WTC11 (cell line): ENCODE results near the gene TCF7L1. TPM values are rescaled to one million over a fixed set of nuclear protein-coding genes. Genes with fewer than 3 reads are reported as not detected.

ENCODE experiments used
- ATAC-seq: fragments of 200-7000 bp; cut with Tn5 transposase; 2 replicates; pipeline ENCODE4 v1.10.0; 2021; ENCODE audit warnings: mild to moderate bottlenecking, moderate library complexity
- Bru-seq: library from RNA; stranded (reverse); fragments of 400-500 nt; gene quantifications from one replicate; lab custom pipeline; 2021; lab: Mats Ljungman, UMichigan
- CTCF ChIA-PET: fragments of 300-600 bp; sonication (Branson Sonifier 250); formaldehyde crosslinking; loops from one replicate; lab custom pipeline; 2021; ENCODE audit warnings: antibody characterized with exemption; lab: Charles Lee
- POLR2A ChIA-PET: fragments of 350-600 bp; sonication (Branson Sonifier 250); formaldehyde crosslinking; loops from one replicate; lab custom pipeline; 2021; ENCODE audit warnings: antibody characterized with exemption; lab: Charles Lee
- DNase-seq: peaks from one replicate; pipeline ENCODE4 v3.0.0; 2021; ENCODE audit warnings: low spot score
- H3K27ac Mint-ChIP-seq: 2 replicates; pipeline ENCODE4 v1.8.0; 2021; ENCODE audit warnings: mixed read lengths
- H3K27me3 Mint-ChIP-seq: 2 replicates; pipeline ENCODE4 v1.8.0; 2021; ENCODE audit warnings: low read depth, mild to moderate bottlenecking, moderate library complexity, mixed read lengths
- H3K36me3 Mint-ChIP-seq: 2 replicates; pipeline ENCODE4 v1.8.0; 2021; ENCODE audit warnings: mixed read lengths
- H3K4me1 Mint-ChIP-seq: 2 replicates; pipeline ENCODE4 v1.8.0; 2022; ENCODE audit warnings: mixed read lengths
- H3K4me3 Mint-ChIP-seq: 2 replicates; pipeline ENCODE4 v1.8.0; 2021; ENCODE audit warnings: mild to moderate bottlenecking, moderate library complexity, mixed read lengths
- H3K9me3 Mint-ChIP-seq: 2 replicates; pipeline ENCODE4 v1.8.0; 2021; ENCODE audit warnings: mixed read lengths
- ARID4B ChIP-seq: sonication (generic); formaldehyde crosslinking; IDR thresholded peaks from 2 replicates; pipeline ENCODE4 v1.8.0; 2023; ENCODE audit warnings: missing genetic modification reagents, mild to moderate bottlenecking, borderline replicate concordance
- CBFB ChIP-seq: sonication (generic); formaldehyde crosslinking; IDR thresholded peaks from 2 replicates; pipeline ENCODE4 v1.8.1; 2022; ENCODE audit warnings: mild to moderate bottlenecking, low read depth, missing genetic modification reagents
- E2F1 ChIP-seq: sonication (generic); formaldehyde crosslinking; IDR thresholded peaks from 2 replicates; pipeline ENCODE4 v1.8.0; 2022; ENCODE audit warnings: mild to moderate bottlenecking, missing genetic modification reagents
- EMX1 ChIP-seq: fragments of 250-450 bp; sonication (Bioruptor Pico); IDR thresholded peaks from 2 replicates; pipeline ENCODE4 v1.8.0; 2021; ENCODE audit warnings: mild to moderate bottlenecking
- FOXK1 ChIP-seq: sonication (generic); formaldehyde crosslinking; IDR thresholded peaks from 2 replicates; pipeline ENCODE4 v1.8.0; 2022; ENCODE audit warnings: mild to moderate bottlenecking, moderate library complexity, missing genetic modification reagents
- FOXP1 ChIP-seq: sonication (generic); formaldehyde crosslinking; IDR thresholded peaks from 2 replicates; pipeline ENCODE4 v1.8.0; 2022; ENCODE audit warnings: missing genetic modification reagents, mild to moderate bottlenecking, moderate library complexity, borderline replicate concordance
- GRHL2 ChIP-seq: fragments of 250-450 bp; sonication (Bioruptor Pico); IDR thresholded peaks from 2 replicates; pipeline ENCODE4 v1.8.0; 2022; ENCODE audit warnings: mild to moderate bottlenecking, moderate library complexity; ENCODE audit not compliant: insufficient replicate concordance, severe bottlenecking
- JUN ChIP-seq: sonication (generic); formaldehyde crosslinking; IDR thresholded peaks from 2 replicates; pipeline ENCODE4 v1.8.0; 2023; ENCODE audit warnings: mild to moderate bottlenecking, missing genetic modification reagents
- KAT7 ChIP-seq: sonication (generic); formaldehyde crosslinking; IDR thresholded peaks from 2 replicates; pipeline ENCODE4 v1.8.1; 2023; ENCODE audit warnings: missing genetic modification reagents, mild to moderate bottlenecking, borderline replicate concordance
- MYBL2 ChIP-seq: sonication (generic); formaldehyde crosslinking; IDR thresholded peaks from 2 replicates; pipeline ENCODE4 v1.8.1; 2023; ENCODE audit warnings: mild to moderate bottlenecking, moderate library complexity, missing genetic modification reagents
- NFATC4 ChIP-seq: fragments of 250-450 bp; sonication (Bioruptor Pico); IDR thresholded peaks from 2 replicates; pipeline ENCODE4 v1.9.0; 2021; ENCODE audit warnings: mild to moderate bottlenecking
- NFE2L1 ChIP-seq: sonication (generic); formaldehyde crosslinking; IDR thresholded peaks from 2 replicates; pipeline ENCODE4 v1.8.1; 2023; ENCODE audit warnings: missing genetic modification reagents
- NFYB ChIP-seq: sonication (generic); formaldehyde crosslinking; conservative IDR thresholded peaks from 2 replicates; pipeline ENCODE4 v1.8.0; 2022; ENCODE audit warnings: low read depth, missing genetic modification reagents
- SMAD3 ChIP-seq: sonication (generic); formaldehyde crosslinking; IDR thresholded peaks from 2 replicates; pipeline ENCODE4 v1.8.0; 2022; ENCODE audit warnings: missing genetic modification reagents, mild to moderate bottlenecking, borderline replicate concordance
- SP1 ChIP-seq: sonication (generic); formaldehyde crosslinking; conservative IDR thresholded peaks from 2 replicates; pipeline ENCODE4 v1.8.1; 2022; ENCODE audit warnings: missing genetic modification reagents
- ZNF219 ChIP-seq: sonication (generic); formaldehyde crosslinking; IDR thresholded peaks from 2 replicates; pipeline ENCODE4 v1.8.0; 2023; ENCODE audit warnings: missing genetic modification reagents, mild to moderate bottlenecking, borderline replicate concordance
- ZNF281 ChIP-seq: sonication (generic); formaldehyde crosslinking; IDR thresholded peaks from 2 replicates; pipeline ENCODE4 v1.8.0; 2023; ENCODE audit warnings: mild to moderate bottlenecking, missing genetic modification reagents
- ZNF423 ChIP-seq: fragments of 250-450 bp; sonication (Bioruptor Pico); IDR thresholded peaks from 2 replicates; pipeline ENCODE4 v2.1.2; 2022; ENCODE audit warnings: mild to moderate bottlenecking, moderate library complexity
- long read RNA-seq, 3 experiments: library from RNA in 1 of 3; library from capped mRNA in 1 of 3; library from polyadenylated mRNA in 1 of 3; unstranded in 2 of 3; stranded (forward) in 1 of 3; transcript quantifications; one replicate each; pipeline ENCODE4 v2.0.0, GENCODE V29; 2021
- total RNA-seq: library from RNA; stranded (reverse); gene quantifications from 3 replicates; pipeline ENCODE4 v1.2.3, GENCODE V29; 2021
- TF ChIP-seq, protein P1 (sequence below): sonication (generic); formaldehyde crosslinking; IDR thresholded peaks from 2 replicates; pipeline ENCODE4 v1.8.1; 2023; ENCODE audit warnings: mild to moderate bottlenecking, missing genetic modification reagents
- TF ChIP-seq, protein P2 (sequence below): sonication (generic); formaldehyde crosslinking; IDR thresholded peaks from 2 replicates; pipeline ENCODE4 v1.8.0; 2023; ENCODE audit warnings: missing genetic modification reagents
- TF ChIP-seq, protein P3 (sequence below): sonication (generic); formaldehyde crosslinking; IDR thresholded peaks from 2 replicates; pipeline ENCODE4 v1.8.1; 2023; ENCODE audit warnings: mild to moderate bottlenecking, moderate library complexity, missing genetic modification reagents

The TCF7L1 gene
- total RNA-seq (104 to 108 TPM (median 106 TPM) in 3 replicates), Bru-seq, nascent RNA (percentile 93 among the genes with signal in this experiment)
- long read RNA-seq, experiment 1, transcript TCF7L1-201 (12 exons, 2,968 nt), result major isoform, 640 of 813 reads
- long read RNA-seq, experiment 1, partial matches to known transcripts, result 41 of 813 reads
- long read RNA-seq, experiment 1, other reads (novel, unspliced or antisense), result 132 of 813 reads
- long read RNA-seq, experiment 2, transcript TCF7L1-201 (12 exons, 2,968 nt), result major isoform, 64 of 200 reads
- long read RNA-seq, experiment 2, partial matches to known transcripts, result 51 of 200 reads
- long read RNA-seq, experiment 2, other reads (novel, unspliced or antisense), result 85 of 200 reads
- long read RNA-seq, experiment 3, partial matches to known transcripts, result 2 of 8 reads
- long read RNA-seq, experiment 3, other reads (novel, unspliced or antisense), result 6 of 8 reads

DNA sequence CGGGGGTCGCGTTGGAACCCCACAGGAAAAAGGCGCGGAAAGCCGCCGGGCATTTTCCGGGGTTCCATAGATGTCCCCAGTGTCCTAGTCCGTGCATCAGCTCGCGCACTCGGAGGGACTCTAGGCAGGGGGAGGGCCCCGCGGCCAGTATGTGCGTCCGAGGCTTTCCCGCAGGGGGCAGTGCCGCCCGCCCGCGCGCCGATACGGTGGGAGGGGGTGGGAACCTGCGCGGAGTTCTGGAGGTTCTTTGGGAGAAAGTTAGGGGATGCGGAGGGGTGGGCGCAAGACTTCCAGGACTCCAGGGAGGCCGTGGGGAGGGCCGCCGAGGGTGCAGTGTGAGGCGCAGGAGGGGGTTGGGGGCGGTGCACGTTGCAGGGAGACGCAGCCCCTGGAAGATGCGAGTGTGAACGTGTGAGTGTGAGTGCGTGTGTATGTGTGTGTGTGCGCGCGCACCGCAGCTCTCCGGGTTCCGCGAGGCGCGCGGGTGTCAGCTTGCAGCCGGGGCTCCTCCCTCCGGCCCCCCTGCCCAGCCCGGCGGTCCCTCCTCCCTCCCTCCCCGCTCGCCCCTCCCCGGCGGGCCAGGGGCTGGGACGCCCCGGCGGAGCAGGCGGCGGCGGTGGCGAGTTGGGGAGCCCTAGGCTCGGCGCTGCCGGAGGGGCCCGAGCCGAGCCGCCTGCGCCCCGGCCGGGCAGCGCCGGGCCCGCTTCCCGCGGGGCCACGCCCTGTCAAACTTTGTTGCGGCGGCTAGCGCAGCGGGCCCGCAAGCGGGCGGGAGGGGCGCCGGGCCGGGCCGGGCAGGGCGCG, at the start of gene TCF7L1:
Gene TCF7L1 (plus strand): TSS at position 559 of the 804 bp plus-strand sequence. CDS start 293 bp downstream, outside the sequence.
- ATAC-seq (peak; percentile 78), DNase-seq (peak; percentile 93)
- Mint-ChIP-seq H3K4me3 (peak within 1 kb of the TSS; percentile 83), H3K9me3 (no peaks in the 10 kb centered on the region), H3K27ac (peak within 1 kb of the TSS; percentile 65), H3K27me3 (peaks cover 3% of the 10 kb centered on the region), H3K4me1 (peaks cover 36% of the 10 kb centered on the region), H3K36me3 (peaks cover 13% of the 10 kb centered on the region)
- ChIA-PET POLR2A (interaction anchor here (0.5 to 1.2 kb wide), 6 partner anchors 30 to 167 kb away, joined by 3 to 8 read pairs (median 4); no protein-coding TSS in a partner anchor), CTCF (interaction anchor here (0.6 to 3.9 kb wide), 35 partner anchors 10 to 207 kb away, joined by 3 to 46 read pairs (median 5); no protein-coding TSS in a partner anchor)
- TF ChIP-seq, protein P1, sequence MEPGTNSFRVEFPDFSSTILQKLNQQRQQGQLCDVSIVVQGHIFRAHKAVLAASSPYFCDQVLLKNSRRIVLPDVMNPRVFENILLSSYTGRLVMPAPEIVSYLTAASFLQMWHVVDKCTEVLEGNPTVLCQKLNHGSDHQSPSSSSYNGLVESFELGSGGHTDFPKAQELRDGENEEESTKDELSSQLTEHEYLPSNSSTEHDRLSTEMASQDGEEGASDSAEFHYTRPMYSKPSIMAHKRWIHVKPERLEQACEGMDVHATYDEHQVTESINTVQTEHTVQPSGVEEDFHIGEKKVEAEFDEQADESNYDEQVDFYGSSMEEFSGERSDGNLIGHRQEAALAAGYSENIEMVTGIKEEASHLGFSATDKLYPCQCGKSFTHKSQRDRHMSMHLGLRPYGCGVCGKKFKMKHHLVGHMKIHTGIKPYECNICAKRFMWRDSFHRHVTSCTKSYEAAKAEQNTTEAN (CRISPR knock-in tag), result peak; percentile 100
- 0 out of 2 replicates have a peak, but pooled peaks have one; percentile 39 for TF ChIP-seq EMX1 (CRISPR knock-in tag)
- peak; percentile 82; the same call in 1 of the 2 replicates for TF ChIP-seq SMAD3
- TF ChIP-seq GRHL2 (CRISPR knock-in tag), result no peak
- peak; percentile 68; the same call in 1 of the 2 replicates for TF ChIP-seq E2F1 (CRISPR knock-in tag)
- no peak for TF ChIP-seq KAT7
- peak; percentile 30; the same call in 1 of the 2 replicates for TF ChIP-seq CBFB (CRISPR knock-in tag)
- TF ChIP-seq NFYB, result no peak
- TF ChIP-seq MYBL2 (CRISPR knock-in tag), result 0 out of 2 replicates have a peak, but pooled peaks have one; percentile 39
- TF ChIP-seq FOXP1 (CRISPR knock-in tag), result 0 out of 2 replicates have a peak, but pooled peaks have one; percentile 14
- TF ChIP-seq FOXK1 (CRISPR knock-in tag), result 0 out of 2 replicates have a peak, but pooled peaks have one; percentile 52
- TF ChIP-seq NFE2L1 (CRISPR knock-in tag), result 0 out of 2 replicates have a peak, but pooled peaks have one; percentile 13
- TF ChIP-seq ARID4B (CRISPR knock-in tag), result peak; percentile 64; the same call in 1 of the 2 replicates
- no peak for TF ChIP-seq ZNF219
- TF ChIP-seq, protein P2, sequence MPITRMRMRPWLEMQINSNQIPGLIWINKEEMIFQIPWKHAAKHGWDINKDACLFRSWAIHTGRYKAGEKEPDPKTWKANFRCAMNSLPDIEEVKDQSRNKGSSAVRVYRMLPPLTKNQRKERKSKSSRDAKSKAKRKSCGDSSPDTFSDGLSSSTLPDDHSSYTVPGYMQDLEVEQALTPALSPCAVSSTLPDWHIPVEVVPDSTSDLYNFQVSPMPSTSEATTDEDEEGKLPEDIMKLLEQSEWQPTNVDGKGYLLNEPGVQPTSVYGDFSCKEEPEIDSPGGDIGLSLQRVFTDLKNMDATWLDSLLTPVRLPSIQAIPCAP, result no peak
- TF ChIP-seq, protein P3, sequence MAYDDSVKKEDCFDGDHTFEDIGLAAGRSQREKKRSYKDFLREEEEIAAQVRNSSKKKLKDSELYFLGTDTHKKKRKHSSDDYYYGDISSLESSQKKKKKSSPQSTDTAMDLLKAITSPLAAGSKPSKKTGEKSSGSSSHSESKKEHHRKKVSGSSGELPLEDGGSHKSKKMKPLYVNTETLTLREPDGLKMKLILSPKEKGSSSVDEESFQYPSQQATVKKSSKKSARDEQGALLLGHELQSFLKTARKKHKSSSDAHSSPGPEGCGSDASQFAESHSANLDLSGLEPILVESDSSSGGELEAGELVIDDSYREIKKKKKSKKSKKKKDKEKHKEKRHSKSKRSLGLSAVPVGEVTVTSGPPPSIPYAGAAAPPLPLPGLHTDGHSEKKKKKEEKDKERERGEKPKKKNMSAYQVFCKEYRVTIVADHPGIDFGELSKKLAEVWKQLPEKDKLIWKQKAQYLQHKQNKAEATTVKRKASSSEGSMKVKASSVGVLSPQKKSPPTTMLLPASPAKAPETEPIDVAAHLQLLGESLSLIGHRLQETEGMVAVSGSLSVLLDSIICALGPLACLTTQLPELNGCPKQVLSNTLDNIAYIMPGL (CRISPR knock-in tag), result peak; percentile 94
- TF ChIP-seq SP1 (CRISPR knock-in tag), result peak; percentile 58; the same call in 1 of the 2 replicates
- TF ChIP-seq ZNF281 (CRISPR knock-in tag), result peak; percentile 66; the same call in 1 of the 2 replicates
- 0 out of 2 replicates have a peak, but pooled peaks have one; percentile 27 for TF ChIP-seq JUN (CRISPR knock-in tag)
- TF ChIP-seq ZNF423, result 0 out of 2 replicates have a peak, but pooled peaks have one; percentile 4
- no peak for TF ChIP-seq NFATC4 (CRISPR knock-in tag)
